Hematopoietic multipotent progenitor cell (in vitro differentiated cells): Measurements from ENCODE around the gene CDC42BPB. TPM values are rescaled to one million over a fixed set of nuclear protein-coding genes. Genes with fewer than 3 reads are reported as not detected.
"Not testable (repeated sequence)": the region's sequence is repeated elsewhere in the genome, so short reads cannot be mapped to it uniquely, and the experiment has no call there.

Source experiments
- DNase-seq, 3 donors: peaks; one replicate each; pipeline ENCODE4 v3.0.0-alpha.2; 2011 to 2015; ENCODE audit warnings: low read depth in 2 of 3, low spot score in 2 of 3
- total RNA-seq: library from RNA; depleted of rRNA; stranded (reverse); fragments of >200 nt; gene quantifications from one replicate; pipeline ENCODE4 v1.2.3, GENCODE V29; 2012

CDC42BPB gene
- total RNA-seq, 1 donor, result 24.0 TPM

GRCh38 chr14:102907980-102908730 is 149.2 kb downstream of the CDC42BPB start:
- DNase-seq, result no peak

GRCh38 chr14:102907303-102907844 is 150.0 kb downstream of the CDC42BPB start:
- no peak for DNase-seq

- DNase-seq, result no peak
These were observed 150.6 kb downstream of the CDC42BPB start for GRCh38 chr14:102906616-102907302.

- DNase-seq, result no peak
These were observed 151.9 kb downstream of the CDC42BPB start for GRCh38 chr14:102905116-102906108.

- DNase-seq, result no peak
These were observed 153.3 kb downstream of the CDC42BPB start for GRCh38 chr14:102903889-102904512.

- DNase-seq, result no peak
These were observed 154.0 kb downstream of the CDC42BPB start for GRCh38 chr14:102903248-102903888.

GRCh38 chr14:102902523-102903247 is 154.7 kb downstream of the CDC42BPB start:
- no peak for DNase-seq

GRCh38 chr14:102902086-102902485 is 155.3 kb downstream of the CDC42BPB start:
- no peak for DNase-seq

GRCh38 chr14:102901633-102902032 is 155.7 kb downstream of the CDC42BPB start:
- DNase-seq, result peak in 2 of 3 donors; percentile 42 to 71

GRCh38 chr14:102900631-102901571 is 156.4 kb downstream of the CDC42BPB start:
- peak in 1 of 3 donors; percentile 43 for DNase-seq

- DNase-seq, result no peak
These were observed 157.8 kb downstream of the CDC42BPB start for GRCh38 chr14:102899516-102899900.

GRCh38 chr14:102898776-102899515 is 158.4 kb downstream of the CDC42BPB start:
- no peak for DNase-seq

- no peak for DNase-seq
These were observed 159.1 kb downstream of the CDC42BPB start for GRCh38 chr14:102898298-102898697.

GRCh38 chr14:102897299-102898027 is 159.9 kb downstream of the CDC42BPB start:
- DNase-seq, result no peak

GRCh38 chr14:102896735-102897134 is 160.6 kb downstream of the CDC42BPB start:
- not testable (repeated sequence) for DNase-seq

GRCh38 chr14:102893452-102893851 is 163.9 kb downstream of the CDC42BPB start:
- no peak for DNase-seq

- DNase-seq, result no peak
These were observed 164.7 kb downstream of the CDC42BPB start for GRCh38 chr14:102892651-102893050.
